GM12801 (cell line): ENCODE results near the gene FOXD3.

ENCODE experiments used
- TF ChIP-seq, protein P1 (sequence below): IDR thresholded peaks from one replicate; pipeline ENCODE4 v1.5.1; 2011; ENCODE audit warnings: control low read depth; ENCODE audit not compliant: insufficient read length; ENCODE audit errors: extremely low read depth

Gene FOXD3

DNA sequence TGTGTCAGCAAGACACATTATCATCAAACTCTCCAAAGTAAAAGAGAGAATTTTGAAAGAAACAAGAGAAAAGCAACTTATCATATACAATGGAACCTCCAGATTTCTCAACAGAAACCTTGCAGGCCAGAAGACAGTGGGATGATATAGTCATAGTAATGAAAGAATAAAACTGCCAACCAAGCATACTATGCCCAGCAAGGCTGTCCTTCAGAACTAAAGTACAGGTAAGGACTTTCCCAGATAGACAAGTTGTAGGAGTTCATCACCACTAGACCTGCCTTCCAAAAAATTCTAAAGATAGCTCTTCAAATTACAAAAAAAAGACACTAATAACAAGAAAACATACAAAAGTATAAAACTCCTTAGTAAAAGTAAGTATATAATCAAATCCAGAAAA, 33.2 kb upstream of the FOXD3 start:
- TF ChIP-seq, protein P1, sequence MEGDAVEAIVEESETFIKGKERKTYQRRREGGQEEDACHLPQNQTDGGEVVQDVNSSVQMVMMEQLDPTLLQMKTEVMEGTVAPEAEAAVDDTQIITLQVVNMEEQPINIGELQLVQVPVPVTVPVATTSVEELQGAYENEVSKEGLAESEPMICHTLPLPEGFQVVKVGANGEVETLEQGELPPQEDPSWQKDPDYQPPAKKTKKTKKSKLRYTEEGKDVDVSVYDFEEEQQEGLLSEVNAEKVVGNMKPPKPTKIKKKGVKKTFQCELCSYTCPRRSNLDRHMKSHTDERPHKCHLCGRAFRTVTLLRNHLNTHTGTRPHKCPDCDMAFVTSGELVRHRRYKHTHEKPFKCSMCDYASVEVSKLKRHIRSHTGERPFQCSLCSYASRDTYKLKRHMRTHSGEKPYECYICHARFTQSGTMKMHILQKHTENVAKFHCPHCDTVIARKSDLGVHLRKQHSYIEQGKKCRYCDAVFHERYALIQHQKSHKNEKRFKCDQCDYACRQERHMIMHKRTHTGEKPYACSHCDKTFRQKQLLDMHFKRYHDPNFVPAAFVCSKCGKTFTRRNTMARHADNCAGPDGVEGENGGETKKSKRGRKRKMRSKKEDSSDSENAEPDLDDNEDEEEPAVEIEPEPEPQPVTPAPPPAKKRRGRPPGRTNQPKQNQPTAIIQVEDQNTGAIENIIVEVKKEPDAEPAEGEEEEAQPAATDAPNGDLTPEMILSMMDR: no peak

DNA sequence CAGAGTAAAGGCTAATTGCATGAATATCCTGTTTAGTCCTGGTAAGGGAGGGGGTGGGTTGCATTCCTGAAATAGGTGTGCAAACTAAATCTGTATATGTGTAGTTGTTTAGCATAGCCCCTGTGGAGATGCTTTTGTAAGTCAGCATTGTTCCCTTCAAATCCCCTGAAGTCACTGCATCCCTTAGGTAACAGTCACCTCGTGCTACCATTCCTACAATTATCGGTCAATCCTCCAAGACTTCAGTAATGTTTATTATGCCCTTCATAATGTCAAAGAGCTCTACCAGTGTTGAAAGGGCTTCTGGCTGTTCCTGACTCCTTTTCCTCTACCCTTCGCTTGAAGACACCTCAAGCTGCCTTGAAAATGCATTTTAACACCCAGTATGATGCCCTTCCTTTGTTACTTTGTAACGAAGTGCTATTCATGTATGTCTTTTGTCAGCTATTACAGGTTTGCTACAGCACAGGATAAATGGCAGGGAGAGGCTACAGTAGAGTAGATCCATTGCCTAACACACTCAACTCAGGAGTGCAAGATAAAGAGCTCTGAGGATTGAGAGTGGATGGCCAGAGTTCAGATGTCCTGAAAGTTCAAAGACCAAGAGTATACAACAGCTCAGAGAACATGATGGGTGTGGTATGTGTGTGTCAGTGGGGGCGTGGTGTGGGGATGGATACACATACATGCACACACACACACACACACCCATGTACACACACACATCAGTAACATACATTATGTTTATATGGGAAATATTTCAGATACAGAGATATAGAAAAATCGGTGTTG, 27.4 kb upstream of the FOXD3 start:
- TF ChIP-seq, protein P1: no peak

- TF ChIP-seq, protein P1: no peak
Measured at GRCh38 chr1:63304410-63304809, 18.0 kb upstream of the FOXD3 start.

DNA sequence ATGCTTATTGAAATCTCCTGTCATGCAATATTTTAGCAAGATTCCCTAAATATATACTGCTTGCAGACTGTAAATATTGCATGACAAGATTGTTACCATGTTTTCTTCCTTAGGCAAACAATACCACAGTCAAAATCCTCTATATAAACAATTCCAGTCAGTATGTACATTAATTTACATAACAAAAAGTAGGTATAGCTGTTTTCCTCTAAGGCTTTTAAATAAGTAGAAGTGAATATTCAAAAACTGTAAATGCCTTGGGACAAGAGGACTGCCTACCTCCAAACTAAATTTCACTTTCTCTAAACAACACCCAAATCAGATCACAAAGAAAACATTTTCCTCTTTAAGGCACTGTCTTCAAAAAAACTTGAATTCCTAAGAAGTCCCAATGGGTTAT, 17.3 kb upstream of the FOXD3 start:
- TF ChIP-seq, protein P1: no peak

DNA sequence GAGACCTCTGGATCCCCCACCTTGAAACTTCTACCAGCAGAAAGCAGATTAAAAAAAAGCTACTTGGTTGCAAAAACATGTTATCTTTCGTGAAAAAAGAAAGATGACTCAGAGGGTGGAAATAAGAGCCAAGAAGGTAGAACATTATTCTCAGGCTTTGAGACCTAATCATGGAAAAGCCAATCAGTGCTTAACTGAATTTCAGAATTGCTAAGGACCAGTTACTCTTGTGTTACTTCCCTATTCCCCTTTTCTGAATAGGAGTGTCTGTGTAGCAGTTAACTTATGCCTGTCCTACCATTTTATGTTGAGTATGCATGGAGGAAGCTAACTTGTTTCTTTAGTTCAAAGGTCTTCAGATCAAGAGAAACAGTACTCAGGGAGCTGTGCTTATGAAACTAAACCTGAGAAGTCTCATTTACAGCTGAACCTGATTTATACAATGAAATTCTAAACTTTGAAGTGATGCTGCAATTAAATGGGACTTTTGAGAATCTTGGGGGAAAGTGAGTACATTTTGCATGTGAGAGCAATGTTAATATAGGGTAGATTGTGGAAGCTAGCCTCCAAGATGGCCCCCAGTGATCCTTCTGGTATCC, 15.1 kb upstream of the FOXD3 start:
- TF ChIP-seq, protein P1: no peak

GRCh38 chr1:63316598-63316983, 5.8 kb upstream of the FOXD3 start:
- TF ChIP-seq, protein P1: no peak

GRCh38 chr1:63316984-63317816, 5.2 kb upstream of the FOXD3 start:
- TF ChIP-seq, protein P1: no peak
